Tibial nerve (tissue), 4 donors: Measurements from ENCODE around the gene METTL21A. TPM values are rescaled to one million over a fixed set of nuclear protein-coding genes. Genes with fewer than 3 reads are reported as not detected.

Experiments used
- DNase-seq, 2 donors: peaks; one replicate each; pipeline ENCODE4 v3.0.0-alpha.2; 2019; ENCODE audit warnings: low spot score in 2 of 2
- H3K27ac ChIP-seq, 4 donors: fragments of 200-600 bp; sonication (generic) in 3 of 4; one replicate each; pipeline ENCODE4 v1.5.1; 2017 to 2019; ENCODE audit warnings: mild to moderate bottlenecking in 1 of 4
- H3K27me3 ChIP-seq, 2 donors: fragments of 200-600 bp; sonication (generic) in 1 of 2; one replicate each; pipeline versions ENCODE4 v1.5.1 to v1.6.0; 2017 to 2019
- H3K36me3 ChIP-seq, 3 donors: fragments of 200-600 bp; sonication (generic); one replicate each; pipeline ENCODE4 v1.5.1; 2018 to 2019
- H3K4me1 ChIP-seq, 4 donors: fragments of 200-600 bp; sonication (generic) in 3 of 4; one replicate each; pipeline ENCODE4 v1.5.1; 2017 to 2019
- H3K4me3 ChIP-seq, 4 donors: fragments of 200-600 bp; sonication (generic) in 3 of 4; one replicate each; pipeline ENCODE4 v1.5.1; 2017 to 2019; ENCODE audit warnings: mild to moderate bottlenecking in 1 of 4, moderate library complexity in 1 of 4
- H3K9me3 ChIP-seq, 4 donors: fragments of 200-600 bp; sonication (generic) in 3 of 4; one replicate each; pipeline ENCODE4 v1.5.1; 2017 to 2019
- EP300 ChIP-seq, 2 donors: sonication (generic); formaldehyde crosslinking; IDR thresholded peaks; one replicate each; pipeline ENCODE4 v1.6.1; 2017; ENCODE audit warnings: antibody characterized with exemption in 2 of 2, mild to moderate bottlenecking in 1 of 2
- POLR2A ChIP-seq, 2 donors: fragments of 450-650 bp; IDR thresholded peaks; one replicate each; pipeline ENCODE4 v1.6.1; 2017; ENCODE audit warnings: antibody characterized with exemption in 2 of 2, mild to moderate bottlenecking in 2 of 2, moderate library complexity in 2 of 2
- WGBS, 2 donors: methylation state at CpG; one replicate each; pipeline ENCODE4 v1.1.5; 2018; 5-methylcytosine and 5-hydroxymethylcytosine counted together
- total RNA-seq, 4 donors: library from RNA; depleted of rRNA; stranded (reverse); fragments of >200 nt; gene quantifications; one replicate each; pipeline ENCODE4 v1.1.0, GENCODE V29; 2016
- TF ChIP-seq, protein P1 (sequence below), 5 experiments: fragments of 200-600 bp in 3 of 5; fragments of 450-650 bp in 2 of 5; sonication (generic) in 3 of 5; IDR thresholded peaks; one replicate each; pipeline ENCODE4 v1.5.1; 2016 to 2019; ENCODE audit warnings: antibody characterized with exemption in 5 of 5, mild to moderate bottlenecking in 3 of 5, moderate library complexity in 2 of 5

The METTL21A gene
- total RNA-seq = 10 to 100 TPM in 2 of 4 donors, 1 to 10 TPM in 2; 5.9 to 21.3 (median 13.8) TPM

DNA sequence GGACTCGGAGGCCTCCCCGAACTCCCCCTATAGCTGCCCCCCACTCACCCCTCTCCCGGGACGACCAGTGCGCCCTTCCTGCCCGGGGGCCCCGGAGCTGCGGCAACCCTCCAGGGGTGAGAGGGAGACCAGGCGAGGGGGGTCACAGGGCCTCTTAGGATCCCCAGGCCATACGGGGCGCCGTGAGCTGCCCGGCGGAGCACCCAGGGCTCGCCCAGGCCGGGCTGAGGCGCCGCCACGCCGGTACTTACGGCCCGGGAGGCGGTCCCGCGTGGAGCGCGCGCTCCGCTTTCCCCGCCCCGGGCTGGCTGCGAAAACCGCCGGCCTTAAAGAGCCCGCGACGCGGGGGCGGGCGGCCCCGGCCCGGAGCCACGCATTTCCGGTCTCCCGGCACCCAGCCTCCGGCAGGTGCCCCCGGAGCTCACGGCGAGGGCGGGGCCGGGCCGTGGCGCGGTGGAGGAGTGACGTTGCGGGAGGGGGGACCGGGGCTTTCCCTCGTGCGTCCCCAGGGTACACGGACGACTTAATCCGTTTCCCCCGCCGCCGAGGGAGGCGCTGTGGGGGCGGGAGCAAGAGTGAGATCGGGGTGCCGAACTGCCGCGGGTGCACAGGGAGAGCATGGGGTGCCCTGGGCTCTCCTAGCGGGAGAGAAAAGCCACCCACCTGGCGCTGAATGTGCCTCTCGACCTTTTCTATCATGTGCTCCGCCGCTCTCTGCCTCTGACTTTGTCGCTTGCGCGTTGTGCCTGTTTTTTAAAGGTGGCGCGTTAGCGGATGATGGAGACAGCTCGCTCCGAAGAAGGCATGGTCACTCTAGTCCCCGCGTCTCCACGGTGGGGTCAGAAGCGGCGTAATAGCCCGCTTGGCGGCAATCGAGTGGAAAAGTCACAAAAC lies at the start of gene METTL21A:
Gene METTL21A, minus strand, starts transcription at position 381 of the 894 bp plus-strand sequence. CDS start 1,019 bp downstream, outside the sequence.
- WGBS, 2 donors = 0 to 1% methylated on average over 37 to 68 of the region's 92 CpGs

DNA sequence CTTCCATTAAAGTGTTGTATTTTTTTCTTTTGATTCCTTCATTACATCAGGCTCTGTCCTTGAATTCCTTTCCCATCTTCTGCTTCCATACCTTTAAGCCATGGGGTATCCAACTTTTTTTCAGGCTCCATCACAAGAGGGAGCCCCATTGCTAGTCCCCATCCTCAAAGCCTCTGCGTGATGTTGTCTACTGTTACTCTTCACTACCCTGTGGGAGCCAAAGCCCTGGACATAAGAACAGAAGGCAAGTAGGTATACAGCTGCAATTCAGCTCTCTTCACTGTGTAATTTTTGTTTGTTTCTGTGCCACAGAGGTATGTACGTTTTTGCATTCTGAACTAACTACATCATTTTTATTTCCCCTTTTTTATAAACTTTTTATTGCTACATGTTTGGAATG lies 49.6 kb upstream of the METTL21A start:
- no peak for DNase-seq
- TF ChIP-seq EP300 (IDR thresholded peaks at IDR 0.05) (no peak), POLR2A (IDR thresholded peaks at IDR 0.05) (no peak)
- TF ChIP-seq, protein P1, sequence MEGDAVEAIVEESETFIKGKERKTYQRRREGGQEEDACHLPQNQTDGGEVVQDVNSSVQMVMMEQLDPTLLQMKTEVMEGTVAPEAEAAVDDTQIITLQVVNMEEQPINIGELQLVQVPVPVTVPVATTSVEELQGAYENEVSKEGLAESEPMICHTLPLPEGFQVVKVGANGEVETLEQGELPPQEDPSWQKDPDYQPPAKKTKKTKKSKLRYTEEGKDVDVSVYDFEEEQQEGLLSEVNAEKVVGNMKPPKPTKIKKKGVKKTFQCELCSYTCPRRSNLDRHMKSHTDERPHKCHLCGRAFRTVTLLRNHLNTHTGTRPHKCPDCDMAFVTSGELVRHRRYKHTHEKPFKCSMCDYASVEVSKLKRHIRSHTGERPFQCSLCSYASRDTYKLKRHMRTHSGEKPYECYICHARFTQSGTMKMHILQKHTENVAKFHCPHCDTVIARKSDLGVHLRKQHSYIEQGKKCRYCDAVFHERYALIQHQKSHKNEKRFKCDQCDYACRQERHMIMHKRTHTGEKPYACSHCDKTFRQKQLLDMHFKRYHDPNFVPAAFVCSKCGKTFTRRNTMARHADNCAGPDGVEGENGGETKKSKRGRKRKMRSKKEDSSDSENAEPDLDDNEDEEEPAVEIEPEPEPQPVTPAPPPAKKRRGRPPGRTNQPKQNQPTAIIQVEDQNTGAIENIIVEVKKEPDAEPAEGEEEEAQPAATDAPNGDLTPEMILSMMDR (IDR thresholded peaks at IDR 0.05) = no peak
- Histone ChIP-seq H3K4me1 (peaks cover 0 to 10% (median 0%) of the 10 kb centered on the region in 4 donors), H3K27me3 (no peaks in the 10 kb centered on the region), H3K9me3 (no peaks in the 10 kb centered on the region), H3K27ac (no peak overlapping the region), H3K4me3 (no peak overlapping the region), H3K36me3 (no peaks in the 10 kb centered on the region)
- 71 to 72% methylated on average over 2 of the region's 2 CpGs for WGBS, 2 donors

More for the DNA sequence above, at the start of gene METTL21A:
- Histone ChIP-seq H3K27me3 (no peaks in the 10 kb centered on the region), H3K4me3 (peak within 1 kb of the TSS; percentile 76 to 99 (median 81)), H3K4me1 (peaks cover 0 to 34% (median 14%) of the 10 kb centered on the region in 4 donors), H3K27ac (peak within 1 kb of the TSS; percentile 87 to 96 (median 92)), H3K9me3 (no peaks in the 10 kb centered on the region), H3K36me3 (peaks cover 0 to 3% (median 0%) of the 10 kb centered on the region in 3 donors)
- DNase-seq = peak; percentile 60 to 71
- TF ChIP-seq POLR2A (IDR thresholded peaks at IDR 0.05) = peak; percentile 46 to 79
- TF ChIP-seq, protein P1 (IDR thresholded peaks at IDR 0.05) = peak; percentile 23 to 60 (median 40)
- TF ChIP-seq EP300 (IDR thresholded peaks at IDR 0.05) = peak in 1 of 2 donors; percentile 69

DNA sequence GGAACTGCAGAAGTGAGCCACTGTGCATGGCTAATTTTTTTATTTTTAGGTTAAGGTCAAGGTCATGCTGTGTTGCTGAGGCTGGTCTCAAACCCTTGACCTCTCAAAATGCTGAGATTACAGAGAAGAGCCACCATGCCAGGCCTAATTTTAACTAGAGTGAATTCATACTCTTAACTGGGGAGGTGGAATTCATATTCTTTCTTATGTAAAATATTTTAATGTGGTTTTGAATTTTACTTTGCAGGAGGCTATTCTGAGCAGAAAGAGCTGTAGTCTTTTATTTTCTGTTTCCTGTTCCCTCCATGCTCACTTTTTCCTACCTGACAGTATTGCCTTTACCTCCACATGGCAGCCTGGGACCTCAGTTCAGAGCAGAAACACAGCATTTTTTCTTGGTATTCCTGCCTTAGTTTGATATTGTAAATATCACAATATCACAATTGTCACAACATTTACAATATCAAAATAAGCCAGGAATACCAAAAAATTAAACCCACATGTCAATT lies 49.1 kb upstream of the METTL21A start:
- no peaks in the 10 kb centered on the region for H3K36me3 ChIP-seq
- no peak overlapping the region for H3K27ac ChIP-seq
- no peak overlapping the region for H3K4me3 ChIP-seq
- peaks cover 0 to 10% (median 0%) of the 10 kb centered on the region in 4 donors for H3K4me1 ChIP-seq
- H3K27me3 ChIP-seq = no peaks in the 10 kb centered on the region
- H3K9me3 ChIP-seq = no peaks in the 10 kb centered on the region
- no peak for DNase-seq
- TF ChIP-seq, protein P1 (IDR thresholded peaks at IDR 0.05) = no peak

DNA sequence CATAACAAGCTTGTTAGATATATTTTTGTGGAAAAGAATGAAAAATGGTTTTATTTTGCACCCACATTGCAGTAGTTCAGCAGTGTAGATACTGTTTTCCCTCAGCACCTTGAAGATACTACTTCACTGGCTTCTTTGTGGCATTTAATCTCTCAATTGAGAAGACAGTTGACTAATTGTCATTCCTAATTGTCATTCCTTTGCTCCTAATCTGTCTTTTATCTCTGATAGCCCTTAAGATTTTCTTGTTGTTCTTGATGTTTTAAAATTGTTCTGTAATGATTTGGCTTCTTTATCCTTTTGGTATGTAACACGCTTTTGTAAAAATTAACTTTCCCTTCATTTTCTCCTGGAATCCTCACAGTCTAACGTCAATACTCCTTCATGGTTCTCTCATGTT lies 48.2 kb upstream of the METTL21A start:
- 46% methylated on average over 2 of the region's 2 CpGs for WGBS, 2 donors
- no peak for DNase-seq
- Histone ChIP-seq H3K27me3 (no peaks in the 10 kb centered on the region), H3K36me3 (no peaks in the 10 kb centered on the region), H3K9me3 (no peaks in the 10 kb centered on the region), H3K4me1 (peaks cover 0 to 10% (median 0%) of the 10 kb centered on the region in 4 donors), H3K27ac (no peak overlapping the region), H3K4me3 (no peak overlapping the region)
- no peak for TF ChIP-seq EP300 (IDR thresholded peaks at IDR 0.05)

DNA sequence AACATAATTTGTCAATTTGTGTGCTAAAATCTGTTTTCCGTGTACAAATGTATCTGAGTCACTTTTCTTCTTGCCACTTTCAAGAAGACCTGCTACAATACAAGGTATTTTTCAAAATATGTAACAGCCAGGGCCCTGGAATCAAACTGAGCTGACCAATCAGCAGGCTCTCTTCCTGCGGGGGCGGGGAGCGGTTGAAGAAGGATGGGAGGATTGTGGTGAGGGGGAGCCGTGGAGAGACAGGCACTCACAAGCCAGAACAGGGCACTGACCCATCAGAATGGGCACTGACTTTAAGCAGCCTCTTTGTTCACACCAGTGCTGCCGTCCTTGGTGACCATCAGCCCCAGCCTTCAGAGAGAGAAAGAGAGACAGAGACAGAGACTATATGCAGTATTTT lies 45.7 kb upstream of the METTL21A start:
- 50 to 59% methylated on average over 6 of the region's 6 CpGs for WGBS, 2 donors
- TF ChIP-seq EP300 (IDR thresholded peaks at IDR 0.05) (no peak), POLR2A (IDR thresholded peaks at IDR 0.05) (no peak)
- TF ChIP-seq, protein P1 (IDR thresholded peaks at IDR 0.05) = no peak
- no peak overlapping the region for H3K4me3 ChIP-seq
- no peaks in the 10 kb centered on the region for H3K36me3 ChIP-seq
- H3K4me1 ChIP-seq = no peaks in the 10 kb centered on the region
- no peaks in the 10 kb centered on the region for H3K27me3 ChIP-seq
- DNase-seq = no peak
- no peak overlapping the region for H3K27ac ChIP-seq
- no peaks in the 10 kb centered on the region for H3K9me3 ChIP-seq
